ENCODE results near the gene PIKFYVE.
"Not testable (repeated sequence)": the region's sequence is repeated elsewhere in the genome, so short reads cannot be mapped to it uniquely, and the experiment has no call there.

The PIKFYVE gene

GRCh38 chr2:208265801-208266552 lies at the start of gene PIKFYVE:
Gene PIKFYVE, plus strand, starts transcription at chr2:208266255. Its CDS starts 5,265 bp downstream, at chr2:208271520.
- DNase-seq (ENCODE audit: low spot score), result peak; percentile 95

DNA sequence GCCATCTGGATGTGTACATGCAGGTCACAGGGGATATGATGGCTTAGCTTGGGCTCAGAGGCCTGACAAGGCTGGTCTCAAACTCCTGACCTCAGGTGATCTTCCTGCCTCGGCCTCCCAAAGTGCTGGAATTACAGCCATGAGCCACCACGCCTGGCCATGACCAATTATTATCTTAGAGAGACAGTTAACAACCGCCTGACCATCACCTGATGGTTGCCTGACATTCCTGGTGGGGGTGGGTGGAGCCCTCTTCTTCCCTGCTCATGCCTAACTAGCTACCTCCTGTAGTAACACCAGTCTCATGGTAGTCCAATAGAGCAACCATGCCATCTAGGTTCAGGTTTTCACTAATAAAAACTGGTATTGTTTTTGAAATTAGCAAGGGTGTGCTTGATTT lies 44.2 kb upstream of the PIKFYVE start:
- not testable (repeated sequence) for DNase-seq (ENCODE audit: low spot score)

GRCh38 chr2:208222351-208222750 lies 43.7 kb upstream of the PIKFYVE start:
- no peak for DNase-seq (ENCODE audit: low spot score)

DNA sequence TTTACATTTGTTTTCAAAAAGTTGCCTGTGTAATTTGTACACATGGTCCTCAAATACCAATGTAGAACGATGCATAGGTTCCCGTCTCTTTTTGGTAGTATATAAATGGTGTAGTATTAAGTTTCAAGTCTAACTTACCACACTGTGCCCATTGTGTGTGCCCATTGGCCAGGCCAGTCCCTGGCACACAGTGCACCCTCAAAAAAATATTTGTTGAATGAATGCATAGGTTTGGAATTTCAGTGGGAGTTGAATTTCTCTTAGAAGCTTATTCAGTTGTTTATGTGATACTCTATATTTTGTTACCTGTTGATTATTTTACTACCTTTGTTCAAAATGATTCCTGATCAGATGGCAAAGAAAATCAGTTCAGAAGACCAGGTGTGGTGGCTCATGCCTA lies 41.3 kb upstream of the PIKFYVE start:
- no peak for DNase-seq (ENCODE audit: low spot score)

- no peak for DNase-seq (ENCODE audit: low spot score)
Measured at GRCh38 chr2:208227581-208228232, 38.3 kb upstream of the PIKFYVE start.

GRCh38 chr2:208228476-208228875 lies 37.6 kb upstream of the PIKFYVE start:
- no peak for DNase-seq (ENCODE audit: low spot score)

DNA sequence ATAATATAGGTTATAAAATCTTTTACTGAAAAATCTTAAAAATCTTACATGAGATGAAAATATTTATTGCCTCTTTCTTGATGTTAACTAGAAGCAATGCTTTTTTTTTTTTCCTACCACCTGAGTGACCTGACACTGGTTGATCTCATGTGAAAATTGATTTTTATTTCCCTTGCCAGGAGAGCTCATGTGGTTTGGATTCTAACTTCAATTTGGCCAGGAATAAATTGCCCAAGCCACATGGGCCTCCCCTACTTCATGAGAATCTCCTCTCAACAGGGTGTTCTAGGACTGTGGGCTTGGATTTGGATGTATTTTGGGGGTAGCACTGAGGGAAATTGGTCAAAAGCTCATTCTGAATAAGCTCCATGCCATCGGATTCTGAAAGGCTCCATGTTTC lies 31.3 kb upstream of the PIKFYVE start:
- no peak for DNase-seq (ENCODE audit: low spot score)

DNA sequence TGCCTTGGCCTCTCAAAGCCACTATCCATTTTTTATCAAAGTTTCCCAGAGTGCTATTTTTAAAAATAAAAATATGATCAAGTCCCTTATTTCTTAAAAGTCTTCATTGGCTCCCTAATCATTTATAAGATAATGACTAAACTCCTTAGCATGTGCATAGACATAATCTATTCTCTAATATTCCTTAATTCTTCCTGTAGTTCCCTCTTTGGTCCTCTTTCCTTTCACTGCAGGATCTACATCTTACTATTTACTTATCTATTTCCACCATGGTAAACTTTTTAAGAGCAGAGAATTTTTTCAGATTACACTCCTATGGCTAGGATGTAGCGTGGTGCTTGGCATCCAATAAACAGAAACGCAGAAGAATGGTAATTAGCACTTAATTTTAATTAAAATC lies 30.2 kb upstream of the PIKFYVE start:
- no peak for DNase-seq (ENCODE audit: low spot score)

DNA sequence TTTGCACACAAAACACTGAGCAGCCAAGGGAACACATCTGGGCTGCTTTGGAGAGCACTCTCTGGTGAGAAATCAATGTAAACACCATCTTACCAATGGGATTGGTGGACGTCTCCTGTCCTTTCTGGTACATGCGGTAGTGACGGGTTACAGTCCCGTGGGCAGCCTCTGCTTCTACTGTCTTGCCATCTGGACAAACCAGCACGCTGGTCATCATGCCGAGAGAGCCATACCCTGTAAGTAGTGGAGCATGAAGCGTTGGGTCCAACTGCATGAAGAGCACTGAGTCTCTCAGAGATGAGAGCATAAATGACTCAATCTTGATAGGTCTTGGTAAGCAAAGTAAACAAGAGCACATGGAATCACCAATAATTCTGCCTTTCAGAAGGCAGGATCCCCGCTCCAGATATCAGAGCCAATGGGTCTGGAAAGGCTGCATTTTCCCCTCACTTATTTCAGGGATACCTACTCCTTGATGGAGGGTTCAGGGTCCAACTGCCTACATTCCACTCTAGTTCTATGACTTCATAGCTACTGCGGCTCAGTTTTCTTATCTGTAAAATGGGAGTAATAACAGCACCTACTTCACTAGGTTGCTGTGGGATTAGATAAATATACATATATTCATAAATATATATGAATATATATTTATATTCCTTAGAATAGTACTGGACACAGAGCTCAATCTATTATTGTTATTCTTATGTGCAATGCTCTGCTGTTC lies 26.1 kb upstream of the PIKFYVE start:
- DNase-seq (ENCODE audit: low spot score), result no peak

GRCh38 chr2:208240619-208241209 lies 25.3 kb upstream of the PIKFYVE start:
- no peak for DNase-seq (ENCODE audit: low spot score)

GRCh38 chr2:208244422-208244821 lies 21.6 kb upstream of the PIKFYVE start:
- no peak for DNase-seq (ENCODE audit: low spot score)

- no peak for DNase-seq (ENCODE audit: low spot score)
Measured at GRCh38 chr2:208245746-208246145, 20.3 kb upstream of the PIKFYVE start.

DNA sequence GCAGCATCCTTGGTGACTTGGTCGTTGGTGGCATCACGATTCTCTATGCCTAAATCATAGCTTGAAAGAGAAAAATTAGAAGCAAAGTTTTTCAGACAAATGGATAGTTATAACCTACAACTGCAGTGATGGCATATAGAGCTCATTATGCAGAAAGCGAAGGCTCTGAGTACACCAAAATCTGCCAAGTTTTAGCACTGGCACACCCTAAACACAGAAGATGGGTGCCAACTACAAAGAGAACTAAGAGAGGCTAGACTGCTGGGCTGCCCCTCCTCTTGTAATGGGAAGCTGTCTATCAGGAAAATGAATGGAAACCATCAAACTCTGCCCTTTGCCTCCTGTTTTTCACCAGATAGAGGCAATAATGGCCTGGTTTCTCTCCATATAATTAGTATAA lies 17.5 kb upstream of the PIKFYVE start:
- DNase-seq (ENCODE audit: low spot score), result no peak

DNA sequence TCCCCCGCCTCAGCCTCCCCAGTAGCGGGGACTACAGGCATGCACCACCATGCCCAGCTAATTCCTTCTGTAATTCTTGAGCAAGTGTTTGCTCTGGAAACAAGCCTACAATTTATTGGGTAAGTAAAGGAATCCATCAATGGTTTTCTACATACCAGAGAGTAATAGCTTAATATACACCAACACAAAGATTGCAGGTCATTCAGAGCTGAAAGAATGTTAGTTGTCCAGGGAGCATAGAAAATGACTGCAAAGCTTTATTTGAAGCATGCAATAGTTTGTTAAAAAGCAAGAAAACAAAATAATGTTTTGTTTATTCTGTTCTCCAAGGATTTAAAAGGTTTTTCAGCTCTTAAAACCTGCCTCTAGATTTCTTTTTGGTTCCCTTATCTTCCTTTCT lies 16.8 kb upstream of the PIKFYVE start:
- no peak for DNase-seq (ENCODE audit: low spot score)

GRCh38 chr2:208250388-208250787 lies 15.7 kb upstream of the PIKFYVE start:
- DNase-seq (ENCODE audit: low spot score), result no peak

GRCh38 chr2:208251098-208251497 lies 15.0 kb upstream of the PIKFYVE start:
- DNase-seq (ENCODE audit: low spot score), result no peak

- no peak for DNase-seq (ENCODE audit: low spot score)
Measured at GRCh38 chr2:208252716-208253492, 13.2 kb upstream of the PIKFYVE start.

DNA sequence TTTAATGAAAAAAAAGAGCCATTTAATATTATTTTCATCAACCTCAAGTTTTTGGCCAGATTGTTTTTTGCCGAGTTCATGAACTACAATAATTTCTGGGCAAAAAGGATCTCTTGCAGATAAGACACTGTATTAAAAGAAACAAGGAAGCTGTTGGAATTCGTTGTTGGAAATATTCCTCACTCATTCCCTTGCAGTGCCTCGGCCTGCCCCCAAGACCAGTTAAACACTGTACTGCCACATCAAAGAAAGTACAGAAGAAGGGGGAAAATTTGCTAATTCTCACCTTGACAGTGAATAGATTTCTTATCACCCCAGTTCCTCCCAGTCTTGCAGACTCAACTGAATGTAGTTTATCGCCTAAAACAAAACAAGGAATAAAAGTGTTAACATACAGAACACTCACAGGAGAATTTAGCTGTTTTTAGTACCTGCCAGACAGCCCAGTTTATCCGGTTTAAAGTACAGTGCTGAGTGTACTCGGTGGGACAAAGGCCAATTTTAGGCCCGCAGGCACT lies 12.4 kb upstream of the PIKFYVE start:
- no peak for DNase-seq (ENCODE audit: low spot score)

- peak; percentile 95 for DNase-seq (ENCODE audit: low spot score)
Measured at GRCh38 chr2:208254118-208254870, 11.8 kb upstream of the PIKFYVE start.

GRCh38 chr2:208254871-208255556 lies 11.0 kb upstream of the PIKFYVE start, which contains the start of gene IDH1:
Gene IDH1, minus strand, starts transcription at chr2:208255071. Its CDS starts 3,520 bp downstream, at chr2:208251551.
- peak; percentile 99 for DNase-seq (ENCODE audit: low spot score)

Measured in ecto neural progenitor cell (in vitro differentiated cells).